ENCODE data around the gene MAZ. TPM values are rescaled to one million over a fixed set of nuclear protein-coding genes. Genes with fewer than 3 reads are reported as not detected.

The MAZ gene
- total RNA-seq, 2 experiments from 2014 or later, result 528 to 590 TPM

DNA sequence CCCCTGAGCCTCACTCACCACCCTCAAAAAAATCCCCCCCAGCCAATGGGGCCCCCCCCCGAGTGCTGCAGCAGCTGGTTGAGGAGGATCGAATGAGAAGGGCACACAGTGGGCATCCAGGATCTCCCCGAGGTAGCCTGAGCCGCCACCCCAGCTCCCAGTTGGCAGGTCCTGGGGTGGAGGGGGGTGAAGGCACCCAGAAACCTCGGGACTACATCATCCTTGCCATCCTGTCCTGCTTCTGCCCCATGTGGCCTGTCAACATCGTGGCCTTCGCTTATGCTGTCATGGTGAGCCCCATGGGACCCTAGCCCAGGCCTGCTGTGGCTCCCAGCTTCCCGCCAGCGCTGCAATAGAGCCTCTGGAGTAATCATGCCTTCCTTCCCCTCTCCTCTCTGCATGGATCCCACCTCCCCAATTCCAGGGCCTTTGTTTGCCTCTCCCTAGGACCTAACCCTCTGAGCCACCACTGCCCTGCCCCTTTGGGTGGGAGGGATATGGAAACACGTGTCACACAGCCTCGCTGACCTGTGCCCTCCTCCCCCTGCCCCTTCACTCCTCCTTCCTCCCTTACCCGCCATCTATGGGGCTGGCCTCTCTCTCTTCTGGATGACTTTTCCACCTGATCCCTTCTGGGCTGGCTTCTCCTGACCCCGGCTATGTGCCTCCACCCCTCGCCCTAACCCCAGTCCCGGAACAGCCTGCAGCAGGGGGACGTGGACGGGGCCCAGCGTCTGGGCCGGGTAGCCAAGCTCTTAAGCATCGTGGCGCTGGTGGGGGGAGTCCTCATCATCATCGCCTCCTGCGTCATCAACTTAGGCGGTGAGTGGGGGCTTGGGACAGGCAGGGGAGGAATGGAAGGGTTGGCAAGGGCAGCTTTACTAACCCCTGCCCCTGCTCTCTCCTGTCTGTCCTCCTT lies 7.6 kb downstream of the MAZ start:
- peaks cover 75% of the 10 kb centered on the region for H3K4me1 Mint-ChIP-seq
- DNase-seq, result no peak
- peaks cover 38% of the 10 kb centered on the region for H3K36me3 Mint-ChIP-seq (ENCODE audit: low read depth)
- peaks cover 13% of the 10 kb centered on the region for H3K27me3 Mint-ChIP-seq
- ChIA-PET CTCF (interaction anchor here (0.8 to 8.8 kb wide), 3 partner anchors 9 to 35 kb away, joined by 3 to 46 read pairs (median 4); partner anchors contain the start of gene KIF22), POLR2A (no interaction called here)
- H3K4me3 Mint-ChIP-seq, result peak overlapping the region; percentile 33
- peak overlapping the region; percentile 96 for H3K27ac Mint-ChIP-seq
- no peaks in the 10 kb centered on the region for H3K9me3 Mint-ChIP-seq

DNA sequence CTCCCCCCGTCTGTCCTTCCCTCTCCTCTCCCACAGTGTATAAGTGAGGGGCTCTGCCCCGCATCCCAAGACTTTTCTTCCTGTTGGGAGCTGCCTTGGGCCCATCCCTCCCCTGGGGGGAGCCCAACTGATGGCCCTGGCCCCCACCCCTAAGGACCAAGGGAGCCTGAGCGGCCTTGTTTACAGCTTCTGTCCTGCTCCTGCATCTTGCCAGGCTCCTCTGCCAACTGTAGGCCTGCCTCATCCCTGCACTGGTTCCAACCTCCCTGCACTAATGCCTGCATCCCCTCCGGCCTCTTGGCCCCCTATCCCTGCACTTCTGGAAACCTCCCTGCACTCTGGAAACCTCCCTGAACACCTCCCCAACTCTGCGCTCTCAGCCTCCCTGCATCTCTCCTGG lies 8.3 kb downstream of the MAZ start:
- ChIA-PET CTCF (interaction anchor here (1.9 to 8.8 kb wide), 2 partner anchors 24 to 34 kb away, joined by 4 to 46 read pairs; partner anchors contain the start of gene KIF22), POLR2A (no interaction called here)
- Mint-ChIP-seq H3K27me3 (peaks cover 13% of the 10 kb centered on the region), H3K36me3 (ENCODE audit: low read depth) (peaks cover 39% of the 10 kb centered on the region), H3K4me1 (peaks cover 79% of the 10 kb centered on the region), H3K4me3 (peak overlapping the region; percentile 91), H3K9me3 (no peaks in the 10 kb centered on the region), H3K27ac (peak overlapping the region; percentile 96)
- no peak for DNase-seq

- peak overlapping the region; percentile 91 for H3K4me3 Mint-ChIP-seq
- CTCF ChIA-PET, result interaction anchor here (0.6 to 8.8 kb wide), 23 partner anchors 8 to 468 kb away, joined by 3 to 46 read pairs (median 4); partner anchors contain the start of genes KIF22, MAZ and SEZ6L2
- H3K4me1 Mint-ChIP-seq, result peaks cover 79% of the 10 kb centered on the region
- no peaks in the 10 kb centered on the region for H3K9me3 Mint-ChIP-seq
- POLR2A ChIA-PET, result interaction anchor here (0.6 to 1.7 kb wide), 3 partner anchors 8 to 115 kb away, joined by 3 to 9 read pairs (median 4); partner anchors contain the start of gene MAZ
- H3K27me3 Mint-ChIP-seq, result peaks cover 13% of the 10 kb centered on the region
- DNase-seq, result no peak
- H3K27ac Mint-ChIP-seq, result peak overlapping the region; percentile 96
- peaks cover 40% of the 10 kb centered on the region for H3K36me3 Mint-ChIP-seq (ENCODE audit: low read depth)
Measured at GRCh38 chr16:29815032-29815721, 8.8 kb downstream of the MAZ start.

- Mint-ChIP-seq H3K9me3 (no peaks in the 10 kb centered on the region), H3K4me3 (peak within 1 kb of the TSS; percentile 91), H3K4me1 (peaks cover 71% of the 10 kb centered on the region), H3K36me3 (ENCODE audit: low read depth) (peaks cover 38% of the 10 kb centered on the region), H3K27me3 (peaks cover 13% of the 10 kb centered on the region), H3K27ac (peak within 1 kb of the TSS; percentile 96)
- ChIA-PET POLR2A (interaction anchor here (0.6 to 1.7 kb wide), 4 partner anchors 9 to 128 kb away, joined by 3 to 9 read pairs (median 4); partner anchors contain the start of gene MAZ), CTCF (interaction anchor here (0.6 to 8.8 kb wide), 30 partner anchors 9 to 467 kb away, joined by 3 to 46 read pairs (median 4); partner anchors contain the start of genes KIF22, MAZ, SEZ6L2 and TMEM219)
- DNase-seq, result peak; percentile 99
Measured at GRCh38 chr16:29815793-29816693, 9.7 kb downstream of the MAZ start, which contains the start of gene PAGR1. Gene PAGR1 (plus strand): TSS chr16:29816152. CDS start chr16:29816526, 374 bp downstream.

DNA sequence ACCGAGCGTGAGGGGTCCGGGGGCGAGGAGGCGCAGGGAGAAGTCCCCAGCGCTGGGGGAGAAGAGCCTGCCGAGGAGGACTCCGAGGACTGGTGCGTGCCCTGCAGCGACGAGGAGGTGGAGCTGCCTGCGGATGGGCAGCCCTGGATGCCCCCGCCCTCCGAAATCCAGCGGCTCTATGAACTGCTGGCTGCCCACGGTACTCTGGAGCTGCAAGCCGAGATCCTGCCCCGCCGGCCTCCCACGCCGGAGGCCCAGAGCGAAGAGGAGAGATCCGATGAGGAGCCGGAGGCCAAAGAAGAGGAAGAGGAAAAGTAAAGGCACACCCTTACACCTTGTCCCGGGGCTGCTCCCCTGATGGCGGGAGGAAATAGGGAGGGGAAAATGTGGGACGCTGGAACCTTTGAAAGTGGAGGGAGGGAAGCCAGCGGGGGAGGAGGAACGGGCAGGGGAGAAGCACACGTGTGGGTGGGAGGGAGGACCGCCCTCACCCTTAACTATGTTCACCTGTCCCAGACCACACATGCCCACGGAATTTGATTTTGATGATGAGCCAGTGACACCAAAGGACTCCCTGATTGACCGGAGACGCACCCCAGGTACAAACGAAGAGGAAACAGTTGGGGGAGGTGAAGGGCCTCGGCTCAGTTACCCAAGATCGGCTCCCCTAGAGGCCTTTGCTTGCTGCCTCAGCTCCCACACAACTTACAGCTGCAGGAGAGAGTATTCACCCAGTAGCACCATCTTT lies 10.5 kb downstream of the MAZ start:
- H3K27me3 Mint-ChIP-seq, result peaks cover 9% of the 10 kb centered on the region
- H3K36me3 Mint-ChIP-seq (ENCODE audit: low read depth), result peaks cover 41% of the 10 kb centered on the region
- ChIA-PET POLR2A (interaction anchor here (0.7 to 1.7 kb wide), 3 partner anchors 10 to 127 kb away, joined by 3 to 9 read pairs (median 8); partner anchors contain the start of gene MAZ), CTCF (interaction anchor here (0.7 to 8.8 kb wide), 15 partner anchors 8 to 198 kb away, joined by 3 to 46 read pairs (median 4); partner anchors contain the start of genes KIF22, MAZ and TMEM219)
- H3K4me3 Mint-ChIP-seq, result peak overlapping the region; percentile 91
- H3K9me3 Mint-ChIP-seq, result no peaks in the 10 kb centered on the region
- peak; percentile 69 for DNase-seq
- peaks cover 65% of the 10 kb centered on the region for H3K4me1 Mint-ChIP-seq
- H3K27ac Mint-ChIP-seq, result peak overlapping the region; percentile 96

DNA sequence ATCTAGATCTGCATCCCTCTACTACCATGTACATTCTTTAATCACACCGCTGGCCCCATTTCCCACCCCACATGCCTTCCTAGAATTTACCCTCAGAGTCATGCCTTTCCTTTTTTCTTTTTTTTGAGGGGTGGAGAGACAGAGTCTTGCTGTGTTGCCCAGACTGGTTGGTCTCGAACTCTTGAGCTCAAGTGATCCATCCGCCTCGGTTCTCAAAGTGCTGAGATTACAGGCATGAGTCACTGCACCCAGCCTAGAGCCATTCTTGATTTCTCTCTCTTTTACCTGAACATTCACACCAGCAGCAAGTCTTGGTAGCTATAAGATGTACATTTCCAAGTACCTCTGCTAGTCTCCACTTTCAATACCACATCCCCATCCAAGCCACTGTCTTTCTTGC lies 11.8 kb downstream of the MAZ start:
- Mint-ChIP-seq H3K27ac (peak overlapping the region; percentile 62), H3K36me3 (ENCODE audit: low read depth) (peaks cover 43% of the 10 kb centered on the region), H3K4me3 (peak overlapping the region; percentile 91), H3K4me1 (peaks cover 63% of the 10 kb centered on the region), H3K27me3 (no peaks in the 10 kb centered on the region), H3K9me3 (no peaks in the 10 kb centered on the region)
- ChIA-PET CTCF (interaction anchor here (0.6 to 8.8 kb wide), 10 partner anchors 7 to 219 kb away, joined by 3 to 46 read pairs (median 10); partner anchors contain the start of genes KIF22, MAZ and TMEM219), POLR2A (no interaction called here)
- no peak for DNase-seq

- Mint-ChIP-seq H3K4me1 (peaks cover 66% of the 10 kb centered on the region), H3K36me3 (ENCODE audit: low read depth) (peaks cover 43% of the 10 kb centered on the region), H3K9me3 (no peaks in the 10 kb centered on the region), H3K4me3 (peak overlapping the region; percentile 91), H3K27me3 (no peaks in the 10 kb centered on the region), H3K27ac (peak overlapping the region; percentile 84)
- DNase-seq, result no peak
- CTCF ChIA-PET, result interaction anchor here (1.0 to 8.8 kb wide), 7 partner anchors 11 to 118 kb away, joined by 3 to 46 read pairs (median 17); partner anchors contain the start of genes KIF22 and MAZ
- POLR2A ChIA-PET, result no interaction called here
Measured at GRCh38 chr16:29819506-29819905, 13.2 kb downstream of the MAZ start.

DNA sequence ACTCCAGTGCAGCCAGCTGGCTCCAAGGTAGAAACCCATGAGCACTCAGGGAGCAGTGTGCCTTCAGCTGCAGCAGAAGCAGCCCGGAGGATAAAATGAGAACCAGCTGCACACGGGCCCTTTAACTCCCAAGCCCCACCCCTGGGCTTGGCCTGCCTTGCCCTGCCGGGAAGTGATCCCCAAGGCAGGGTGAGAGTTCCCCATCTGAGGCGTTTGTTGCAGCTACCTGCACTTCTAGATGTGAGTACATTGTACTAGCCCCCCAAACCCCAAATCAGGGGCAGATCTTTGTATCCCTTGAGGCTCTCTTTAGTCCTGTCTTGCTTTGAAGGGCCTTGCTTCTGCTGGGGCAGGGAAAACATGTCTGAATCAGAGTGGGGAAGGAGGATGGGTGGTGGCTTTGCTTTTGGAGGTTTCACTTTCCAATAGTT lies 14.0 kb downstream of the MAZ start, which contains the start of gene MVP:
TSS of gene MVP (plus strand) at position 192 of the 431 bp plus-strand sequence. CDS start 10,088 bp downstream, outside the sequence.
- no peaks in the 10 kb centered on the region for H3K27me3 Mint-ChIP-seq
- no peaks in the 10 kb centered on the region for H3K9me3 Mint-ChIP-seq
- ChIA-PET CTCF (interaction anchor here (0.6 to 8.8 kb wide), 9 partner anchors 12 to 119 kb away, joined by 3 to 46 read pairs (median 4); partner anchors contain the start of genes CDIPT, KIF22 and MAZ), POLR2A (no interaction called here)
- H3K4me1 Mint-ChIP-seq, result peaks cover 66% of the 10 kb centered on the region
- peaks cover 48% of the 10 kb centered on the region for H3K36me3 Mint-ChIP-seq (ENCODE audit: low read depth)
- peak; percentile 68 for DNase-seq
- peak within 1 kb of the TSS; percentile 91 for H3K4me3 Mint-ChIP-seq
- H3K27ac Mint-ChIP-seq, result peak within 1 kb of the TSS; percentile 84

- Mint-ChIP-seq H3K27me3 (no peaks in the 10 kb centered on the region), H3K4me1 (peaks cover 70% of the 10 kb centered on the region), H3K36me3 (ENCODE audit: low read depth) (peaks cover 48% of the 10 kb centered on the region), H3K9me3 (no peaks in the 10 kb centered on the region), H3K27ac (peak overlapping the region; percentile 84), H3K4me3 (peak overlapping the region; percentile 91)
- peak; percentile 50 for DNase-seq
- ChIA-PET CTCF (interaction anchor here (0.6 to 8.8 kb wide), 11 partner anchors 12 to 271 kb away, joined by 3 to 46 read pairs (median 3); partner anchors contain the start of genes CDIPT, KIF22, MAZ and TBX6), POLR2A (no interaction called here)
Measured at GRCh38 chr16:29820730-29821642, 14.7 kb downstream of the MAZ start.

DNA sequence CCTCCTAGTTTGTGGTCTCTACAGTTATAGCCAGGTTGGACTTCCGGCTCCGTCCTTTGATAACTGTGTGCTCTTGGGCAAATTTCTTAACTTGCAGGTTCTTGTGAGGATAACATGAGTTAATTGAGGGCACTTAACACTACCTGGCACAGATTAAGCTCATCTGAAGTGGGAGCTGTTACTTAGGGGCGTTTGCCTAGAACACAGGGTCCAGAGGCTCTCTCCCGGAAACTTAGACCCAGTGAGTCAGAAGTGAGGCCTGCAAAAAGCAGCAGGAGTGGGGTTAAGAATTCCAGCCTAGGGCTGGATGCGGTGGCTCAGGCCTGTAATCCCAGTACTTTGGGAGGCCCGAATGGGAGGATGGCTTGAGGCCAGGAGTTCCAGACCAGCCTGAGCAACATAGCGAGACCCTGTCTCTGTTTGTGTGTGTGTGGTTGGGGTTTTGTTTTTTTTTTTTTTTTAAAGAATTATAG lies 15.3 kb downstream of the MAZ start:
- H3K4me1 Mint-ChIP-seq, result peaks cover 76% of the 10 kb centered on the region
- peaks cover 47% of the 10 kb centered on the region for H3K36me3 Mint-ChIP-seq (ENCODE audit: low read depth)
- no peak for DNase-seq

More for the DNA sequence above, 15.3 kb downstream of the MAZ start:
- POLR2A ChIA-PET, result interaction anchor here (0.7 kb wide), 1 partner anchor 11 kb away, joined by 4 read pairs; no protein-coding TSS in a partner anchor
- no peaks in the 10 kb centered on the region for H3K9me3 Mint-ChIP-seq
- peak overlapping the region; percentile 91 for H3K4me3 Mint-ChIP-seq
- no peaks in the 10 kb centered on the region for H3K27me3 Mint-ChIP-seq
- CTCF ChIA-PET, result interaction anchor here (0.6 to 7.2 kb wide), 6 partner anchors 13 to 270 kb away, joined by 3 to 41 read pairs (median 11); partner anchors contain the start of genes MAZ and TBX6
- peak overlapping the region; percentile 84 for H3K27ac Mint-ChIP-seq
